DND-41 (cell line): Measurements from ENCODE around the gene BCO2.
A peak's percentile ranks its signal among the peaks of the same experiment; 100 is the strongest.

Experiments used
- ATAC-seq: fragments of 200-7000 bp; cut with Tn5 transposase; 3 replicates; pipeline ENCODE4 v1.9.1; 2021; ENCODE audit warnings: low read depth; ENCODE audit not compliant: insufficient read depth
- DNase-seq: peaks from one replicate; pipeline ENCODE4 v3.0.0-alpha.2; 2020
- H2AFZ ChIP-seq: 2 replicates; pipeline ENCODE4 v1.6.0; 2012; ENCODE audit warnings: low read depth, low read length
- H3K27ac ChIP-seq: 2 replicates; pipeline ENCODE4 v1.5.1; 2012; ENCODE audit warnings: low read length, inconsistent platforms
- H3K27me3 ChIP-seq: fragments of 200-600 bp; sonication (generic); 2 replicates; pipeline ENCODE4 v1.6.0; 2012; ENCODE audit warnings: low read length, mild to moderate bottlenecking, inconsistent platforms; ENCODE audit not compliant: insufficient read depth, poor library complexity
- H3K36me3 ChIP-seq: 2 replicates; pipeline ENCODE4 v1.5.1; 2012; ENCODE audit warnings: low read length, inconsistent platforms; ENCODE audit not compliant: insufficient read depth
- H3K4me1 ChIP-seq: 2 replicates; pipeline ENCODE4 v1.5.1; 2012; ENCODE audit warnings: mild to moderate bottlenecking, low read length; ENCODE audit not compliant: insufficient read depth
- H3K4me2 ChIP-seq: 2 replicates; pipeline ENCODE4 v1.6.0; 2012; ENCODE audit warnings: mild to moderate bottlenecking, moderate library complexity, low read length, inconsistent platforms; ENCODE audit not compliant: insufficient read depth
- H3K4me3 ChIP-seq, 2 experiments: fragments of 200-600 bp in 1 of 2; shearing (Covaris generic) in 1 of 2; 2 replicates each; pipeline ENCODE4 v1.5.1; 2012 to 2016; ENCODE audit warnings: inconsistent platforms in 2 of 2, low read length in 2 of 2, mild to moderate bottlenecking in 2 of 2, low read depth in 1 of 2, moderate library complexity in 1 of 2
- H3K79me2 ChIP-seq: 2 replicates; pipeline ENCODE4 v1.6.0; 2012; ENCODE audit warnings: low read length, inconsistent platforms; ENCODE audit not compliant: insufficient read depth
- H3K9ac ChIP-seq: 2 replicates; pipeline ENCODE4 v1.6.0; 2012; ENCODE audit warnings: low read depth, mild to moderate bottlenecking, inconsistent platforms, low read length, moderate library complexity
- H3K9me3 ChIP-seq: 2 replicates; pipeline ENCODE4 v1.5.1; 2012; ENCODE audit warnings: low read length, moderate library complexity, mild to moderate bottlenecking, inconsistent platforms; ENCODE audit not compliant: insufficient read depth, severe bottlenecking
- H4K20me1 ChIP-seq: 2 replicates; pipeline ENCODE4 v1.6.0; 2012; ENCODE audit warnings: low read length; ENCODE audit not compliant: insufficient read depth
- CTCF ChIP-seq: IDR thresholded peaks from 2 replicates; pipeline ENCODE4 v1.5.1; 2012; ENCODE audit warnings: borderline replicate concordance, low read length, moderate library complexity, mild to moderate bottlenecking; ENCODE audit not compliant: poor library complexity, severe bottlenecking; ENCODE audit errors: extremely low read depth
- EZH2 ChIP-seq: IDR thresholded peaks from 3 replicates; pipeline ENCODE4 v1.6.1; 2012; ENCODE audit warnings: borderline replicate concordance, low read depth, mild to moderate bottlenecking, moderate library complexity, low read length, inconsistent platforms; ENCODE audit not compliant: severe bottlenecking

The BCO2 gene

GRCh38 chr11:112174789-112175598 is at the start of gene BCO2:
Gene BCO2, plus strand, starts transcription at chr11:112175512. Its CDS starts 90 bp downstream, at chr11:112175602.
- H4K20me1 ChIP-seq = no peaks in the 10 kb centered on the region
- no peak within 1 kb of the TSS for H3K9ac ChIP-seq
- no peak within 1 kb of the TSS for H3K4me3 ChIP-seq
- no peaks in the 10 kb centered on the region for H3K27me3 ChIP-seq
- no peak within 1 kb of the TSS for H3K4me2 ChIP-seq
- H3K4me1 ChIP-seq = no peaks in the 10 kb centered on the region
- H3K79me2 ChIP-seq = no peaks in the 10 kb centered on the region
- no peak within 1 kb of the TSS for H3K27ac ChIP-seq
- TF ChIP-seq EZH2 = no peak
- peak; percentile 24 for TF ChIP-seq CTCF
- no peak for ATAC-seq
- DNase-seq = no peak
- no peaks in the 10 kb centered on the region for H3K36me3 ChIP-seq
- H2AFZ ChIP-seq = no peak within 1 kb of the TSS
- H3K9me3 ChIP-seq = no peaks in the 10 kb centered on the region

- ATAC-seq (no peak), DNase-seq (no peak)
- no peak overlapping the region for H2AFZ ChIP-seq
- no peaks in the 10 kb centered on the region for H3K36me3 ChIP-seq
- no peak overlapping the region for H3K27ac ChIP-seq
- H3K79me2 ChIP-seq = no peaks in the 10 kb centered on the region
- TF ChIP-seq CTCF (no peak), EZH2 (no peak)
- H4K20me1 ChIP-seq = no peaks in the 10 kb centered on the region
- H3K9ac ChIP-seq = no peak overlapping the region
- H3K27me3 ChIP-seq = no peaks in the 10 kb centered on the region
- no peaks in the 10 kb centered on the region for H3K9me3 ChIP-seq
- H3K4me1 ChIP-seq = no peaks in the 10 kb centered on the region
- H3K4me3 ChIP-seq = no peak overlapping the region
- H3K4me2 ChIP-seq = no peak overlapping the region
These were observed 48.3 kb upstream of the BCO2 start for GRCh38 chr11:112127056-112127455.

GRCh38 chr11:112128483-112129121 is 46.7 kb upstream of the BCO2 start:
- Histone ChIP-seq H3K27me3 (no peaks in the 10 kb centered on the region), H3K4me2 (no peak overlapping the region), H3K36me3 (no peaks in the 10 kb centered on the region), H3K27ac (no peak overlapping the region), H3K4me1 (no peaks in the 10 kb centered on the region), H3K79me2 (no peaks in the 10 kb centered on the region), H2AFZ (no peak overlapping the region), H3K9ac (no peak overlapping the region), H3K9me3 (no peaks in the 10 kb centered on the region), H3K4me3 (no peak overlapping the region), H4K20me1 (no peaks in the 10 kb centered on the region)
- no peak for DNase-seq
- ATAC-seq = peak; percentile 29; the same call in 1 of the 3 replicates
- TF ChIP-seq EZH2 = no peak
- no peak for TF ChIP-seq CTCF
